ENCODE data around the gene PGM5. TPM values are rescaled to one million over a fixed set of nuclear protein-coding genes. Genes with fewer than 3 reads are reported as not detected.

PGM5 gene
- total and polyA plus RNA-seq, 2 of the 4 experiments (the other 2 are of a cell fraction), result 8.3 to 14.7 TPM

- TF ChIP-seq CTCF (conservative IDR thresholded peaks at IDR 0.05; ENCODE audit: low read depth, low read length), result no peak
Measured at GRCh38 chr9:68552700-68553476, 196.5 kb downstream of the PGM5 start (continued).

DNA sequence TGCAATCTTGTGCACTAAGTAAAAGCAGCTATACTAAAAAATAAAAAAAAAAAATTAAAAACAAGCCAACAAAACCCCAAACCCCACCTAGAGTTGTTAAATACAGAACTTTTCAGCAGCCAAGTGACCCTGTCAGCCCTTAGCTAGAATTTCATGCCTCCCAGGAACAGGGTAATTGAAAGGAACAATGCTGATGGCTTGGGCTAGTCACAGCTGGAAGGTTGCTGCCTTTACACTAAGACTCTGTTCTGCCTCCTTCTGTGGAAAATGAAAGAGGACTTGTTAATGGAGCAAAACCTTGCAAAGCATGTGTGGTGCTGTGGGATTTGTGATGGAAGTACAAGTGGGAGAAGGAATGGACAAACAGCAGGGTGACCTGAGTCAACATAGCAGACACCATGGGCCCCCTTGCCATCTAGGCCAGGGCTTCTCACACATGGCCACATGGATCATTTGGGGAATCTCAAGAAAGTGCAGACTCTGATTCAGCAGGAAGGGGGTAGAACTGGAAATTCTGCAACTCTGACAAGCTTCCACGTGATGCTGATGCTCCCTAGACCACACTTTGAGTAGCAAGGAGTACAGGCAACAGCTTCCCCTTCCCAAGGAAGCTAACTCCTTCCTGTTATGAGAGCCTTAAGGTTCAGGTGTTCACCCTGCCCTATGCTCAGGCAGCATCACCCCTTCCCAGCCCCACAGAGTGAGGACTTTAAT lies 199.2 kb downstream of the PGM5 start:
- no peak overlapping the region for H3K56ac ChIP-seq (ENCODE audit: extremely low read depth, insufficient read depth, low read length)
- H3K4me3 ChIP-seq (ENCODE audit: insufficient read depth, low read depth, low read length), result no peak overlapping the region
- DNase-seq (no peak), ATAC-seq (ENCODE audit: low read depth) (no peak)
- no peaks in the 10 kb centered on the region for H3K79me1 ChIP-seq (ENCODE audit: low read depth in 1 of 2, low read length in 2 of 2)
- ChIA-PET POLR2A (ENCODE audit: unreplicated experiment) (no interaction called here), CTCF (no interaction called here)
- no peak overlapping the region for H3K4ac ChIP-seq (ENCODE audit: low read depth, low read length)
- no peak overlapping the region for H2BK5ac ChIP-seq (ENCODE audit: low read depth, low read length, poor library complexity, severe bottlenecking)
- no CpG with 5 or more reads among the region's 1 CpG for WGBS, 2 experiments (ENCODE audit: extremely low coverage in 2 of 2, insufficient read length in 1 of 2)
- H4K5ac ChIP-seq (ENCODE audit: low read depth, low read length), result no peak overlapping the region
- no TSS peak for BruUV-seq (replicated peaks)
- H2BK120ac ChIP-seq (ENCODE audit: low read depth, low read length), result no peak overlapping the region
- no peak overlapping the region for H3K4me2 ChIP-seq (ENCODE audit: low read depth, low read length)
- no peaks in the 10 kb centered on the region for H3K36me3 ChIP-seq (ENCODE audit: control insufficient read depth, insufficient read depth, low read length)
- no peak overlapping the region for H3K27ac ChIP-seq (ENCODE audit: insufficient read depth, low read length)
- no peaks in the 10 kb centered on the region for H3K9me3 ChIP-seq (ENCODE audit: control insufficient read depth, insufficient read depth, low read length)
- intact Hi-C loops (cut with micrococcal nuclease) (no loop called here), in situ Hi-C loops (cut with MboI; ENCODE audit: low sequenced_read_pairs) (no loop called here), dilution Hi-C loops (cut with HindIII; ENCODE audit: low sequenced_read_pairs, unreplicated experiment) (no loop called here)
- no peak overlapping the region for H3K23ac ChIP-seq (ENCODE audit: low read depth, low read length)
- H2AK5ac ChIP-seq (ENCODE audit: low read depth, low read length), result 0 out of 2 replicates have a peak overlapping the region, but pooled peaks have one; percentile 33
- H3K18ac ChIP-seq (ENCODE audit: low read depth, low read length), result no peak overlapping the region
- H3K14ac ChIP-seq (replicated peaks; ENCODE audit: low read depth, low read length), result no peak overlapping the region
- no peak overlapping the region for H4K8ac ChIP-seq (ENCODE audit: low read depth in 2 of 2, low read length in 2 of 2)
- H4K20me1 ChIP-seq (ENCODE audit: insufficient read depth, low read length), result no peaks in the 10 kb centered on the region
- H2BK20ac ChIP-seq (ENCODE audit: low read depth, low read length), result no peak overlapping the region
- no peak overlapping the region for H2AFZ ChIP-seq (replicated peaks; ENCODE audit: low read length, poor library complexity)
- H3K9me1 ChIP-seq (ENCODE audit: insufficient read depth, low read length), result peaks cover 5% of the 10 kb centered on the region; the same call in 1 of the 2 replicates
- H3K9ac ChIP-seq (ENCODE audit: low read depth, low read length), result no peak overlapping the region
- H3K27me3 ChIP-seq (ENCODE audit: control insufficient read depth, insufficient read depth, low read length), result no peaks in the 10 kb centered on the region
- no peak overlapping the region for H2BK15ac ChIP-seq (ENCODE audit: low read depth, low read length)
- TF ChIP-seq CEBPB (IDR thresholded peaks at IDR 0.05; ENCODE audit: low read depth, low read length) (no peak), ELK1 (IDR thresholded peaks at IDR 0.05; ENCODE audit: borderline replicate concordance, low read depth, low read length) (no peak), RFX5 (IDR thresholded peaks at IDR 0.05; ENCODE audit: low read depth, low read length) (no peak), RCOR1 (IDR thresholded peaks at IDR 0.05; ENCODE audit: insufficient replicate concordance, low read length) (no peak), BHLHE40 (IDR thresholded peaks at IDR 0.05; ENCODE audit: low read depth, low read length) (no peak), POLR2A (IDR thresholded peaks at IDR 0.05; ENCODE audit: low read depth, low read length) (no peak), MAZ (IDR thresholded peaks at IDR 0.05; ENCODE audit: borderline replicate concordance, low read depth, low read length) (no peak)
- H2AK9ac ChIP-seq (replicated peaks; ENCODE audit: low read depth, low read length, poor library complexity), result no peak overlapping the region
- no peak overlapping the region for H4K91ac ChIP-seq (ENCODE audit: insufficient read depth, low read depth, low read length)
- peaks cover 6% of the 10 kb centered on the region; the same call in 1 of the 2 replicates for H3K4me1 ChIP-seq (ENCODE audit: control insufficient read depth, insufficient read depth, low read length)
